ENCODE data around the gene ASPG. TPM values are rescaled to one million over a fixed set of nuclear protein-coding genes. Genes with fewer than 3 reads are reported as not detected.

The ASPG gene
- total and polyA plus RNA-seq, 2 donors (not counting 3 experiments of a cell fraction or from before 2014, with no cell fraction given): not detected

- Histone ChIP-seq H3K4me1 (ENCODE audit: control insufficient read depth, extremely low read depth, insufficient read depth, low read length) (no peaks in the 10 kb centered on the region), H3K36me3 (ENCODE audit: control insufficient read depth in 2 of 2, extremely low read depth in 1 of 2, insufficient read depth in 2 of 2, low read length in 2 of 2) (no peaks in the 10 kb centered on the region), H3K27me3 (ENCODE audit: control insufficient read depth in 2 of 2, insufficient read depth in 2 of 2, low read length in 2 of 2) (no peaks in the 10 kb centered on the region), H4K20me1 (replicated peaks; ENCODE audit: control insufficient read depth, extremely low read depth, insufficient read depth, low read length) (no peaks in the 10 kb centered on the region), H3K9ac (replicated peaks; ENCODE audit: extremely low read depth, insufficient read depth, low read length) (no peak overlapping the region), H3K9me3 (replicated peaks; ENCODE audit: control insufficient read depth, insufficient read depth, low read length) (no peaks in the 10 kb centered on the region), H3K4me2 (ENCODE audit: insufficient read depth, low read length) (no peak overlapping the region), H3K9me1 (replicated peaks; ENCODE audit: control insufficient read depth, extremely low read depth, insufficient read depth, low read length) (no peaks in the 10 kb centered on the region), H3K27ac (ENCODE audit: insufficient read depth, low read depth, low read length) (no peak overlapping the region), H3K79me2 (ENCODE audit: control insufficient read depth, insufficient read depth, low read length) (no peaks in the 10 kb centered on the region), H3K4me3 (replicated peaks in 1 of 3; ENCODE audit: insufficient read depth in 1 of 3, low read depth in 1 of 3, low read length in 3 of 3) (no peak overlapping the region), H2AFZ (ENCODE audit: low read depth, low read length) (no peak overlapping the region)
- ChIA-PET POLR2A (no interaction called here), CTCF (no interaction called here)
- dilution Hi-C loops (cut with MboI; ENCODE audit: extremely low pct_ligation_motif_present, low sequenced_read_pairs): no loop called here
- TF ChIP-seq POLR2AphosphoS5 (IDR thresholded peaks at IDR 0.05; ENCODE audit: insufficient read depth, low read depth, low read length) (no peak), MAX (IDR thresholded peaks at IDR 0.05; ENCODE audit: insufficient read depth, insufficient read length) (no peak), GATA2 (IDR thresholded peaks at IDR 0.05; ENCODE audit: insufficient read depth, insufficient read length, low read depth, low read length) (no peak), MYC (IDR thresholded peaks at IDR 0.05; ENCODE audit: low read depth, low read length) (no peak)
- no TSS peak for BruUV-seq (replicated peaks)
- no peak for FAIRE-seq
- intact Hi-C loops (cut with micrococcal nuclease): no loop called here
- no peak for DNase-seq (ENCODE audit: low read depth, low spot score)
Observed at GRCh38 chr14:104106471-104106991, 21.0 kb downstream of the ASPG start.

GRCh38 chr14:104107101-104107581, 21.6 kb downstream of the ASPG start:
- FAIRE-seq (no peak), DNase-seq (ENCODE audit: low read depth, low spot score) (no peak)
- Histone ChIP-seq H4K20me1 (replicated peaks; ENCODE audit: control insufficient read depth, extremely low read depth, insufficient read depth, low read length) (no peaks in the 10 kb centered on the region), H2AFZ (ENCODE audit: low read depth, low read length) (no peak overlapping the region), H3K4me1 (ENCODE audit: control insufficient read depth, extremely low read depth, insufficient read depth, low read length) (no peaks in the 10 kb centered on the region), H3K4me2 (ENCODE audit: insufficient read depth, low read length) (no peak overlapping the region), H3K27ac (ENCODE audit: insufficient read depth, low read depth, low read length) (no peak overlapping the region), H3K9ac (replicated peaks; ENCODE audit: extremely low read depth, insufficient read depth, low read length) (no peak overlapping the region), H3K79me2 (ENCODE audit: control insufficient read depth, insufficient read depth, low read length) (no peaks in the 10 kb centered on the region), H3K9me3 (replicated peaks; ENCODE audit: control insufficient read depth, insufficient read depth, low read length) (no peaks in the 10 kb centered on the region), H3K4me3 (replicated peaks in 1 of 3; ENCODE audit: insufficient read depth in 1 of 3, low read depth in 1 of 3, low read length in 3 of 3) (no peak overlapping the region), H3K9me1 (replicated peaks; ENCODE audit: control insufficient read depth, extremely low read depth, insufficient read depth, low read length) (no peaks in the 10 kb centered on the region), H3K36me3 (ENCODE audit: control insufficient read depth in 2 of 2, extremely low read depth in 1 of 2, insufficient read depth in 2 of 2, low read length in 2 of 2) (no peaks in the 10 kb centered on the region), H3K27me3 (ENCODE audit: control insufficient read depth in 2 of 2, insufficient read depth in 2 of 2, low read length in 2 of 2) (no peaks in the 10 kb centered on the region)
- dilution Hi-C loops (cut with MboI; ENCODE audit: extremely low pct_ligation_motif_present, low sequenced_read_pairs) (no loop called here), intact Hi-C loops (cut with micrococcal nuclease) (no loop called here)
- ChIA-PET POLR2A (no interaction called here), CTCF (no interaction called here)
- BruUV-seq (replicated peaks): no TSS peak
- TF ChIP-seq FOS (IDR thresholded peaks at IDR 0.05; ENCODE audit: borderline replicate concordance, insufficient read depth, low read length) (no peak), MYC (IDR thresholded peaks at IDR 0.05; ENCODE audit: low read depth, low read length) (no peak), GATA2 (IDR thresholded peaks at IDR 0.05; ENCODE audit: insufficient read depth, insufficient read length, low read depth, low read length) (no peak), JUN (IDR thresholded peaks at IDR 0.05; ENCODE audit: borderline replicate concordance, insufficient read depth, insufficient read length, low read depth) (no peak), POLR2A (IDR thresholded peaks at IDR 0.05; ENCODE audit: low read depth, low read length) (no peak), EZH2 (IDR thresholded peaks at IDR 0.05; ENCODE audit: borderline replicate concordance, low read depth, low read length, severe bottlenecking) (no peak), POLR2AphosphoS5 (IDR thresholded peaks at IDR 0.05; ENCODE audit: insufficient read depth, low read depth, low read length) (no peak), MAX (IDR thresholded peaks at IDR 0.05; ENCODE audit: insufficient read depth, insufficient read length) (no peak)
- TF ChIP-seq, protein P1, sequence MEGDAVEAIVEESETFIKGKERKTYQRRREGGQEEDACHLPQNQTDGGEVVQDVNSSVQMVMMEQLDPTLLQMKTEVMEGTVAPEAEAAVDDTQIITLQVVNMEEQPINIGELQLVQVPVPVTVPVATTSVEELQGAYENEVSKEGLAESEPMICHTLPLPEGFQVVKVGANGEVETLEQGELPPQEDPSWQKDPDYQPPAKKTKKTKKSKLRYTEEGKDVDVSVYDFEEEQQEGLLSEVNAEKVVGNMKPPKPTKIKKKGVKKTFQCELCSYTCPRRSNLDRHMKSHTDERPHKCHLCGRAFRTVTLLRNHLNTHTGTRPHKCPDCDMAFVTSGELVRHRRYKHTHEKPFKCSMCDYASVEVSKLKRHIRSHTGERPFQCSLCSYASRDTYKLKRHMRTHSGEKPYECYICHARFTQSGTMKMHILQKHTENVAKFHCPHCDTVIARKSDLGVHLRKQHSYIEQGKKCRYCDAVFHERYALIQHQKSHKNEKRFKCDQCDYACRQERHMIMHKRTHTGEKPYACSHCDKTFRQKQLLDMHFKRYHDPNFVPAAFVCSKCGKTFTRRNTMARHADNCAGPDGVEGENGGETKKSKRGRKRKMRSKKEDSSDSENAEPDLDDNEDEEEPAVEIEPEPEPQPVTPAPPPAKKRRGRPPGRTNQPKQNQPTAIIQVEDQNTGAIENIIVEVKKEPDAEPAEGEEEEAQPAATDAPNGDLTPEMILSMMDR (IDR thresholded peaks at IDR 0.05; ENCODE audit: extremely low read depth in 1 of 2, insufficient read depth in 1 of 2, low read depth in 1 of 2, low read length in 2 of 2): no peak

Measured in endothelial cell of umbilical vein (primary cell).